ENCODE measurements around the gene ZSCAN26.

ZSCAN26 gene

DNA sequence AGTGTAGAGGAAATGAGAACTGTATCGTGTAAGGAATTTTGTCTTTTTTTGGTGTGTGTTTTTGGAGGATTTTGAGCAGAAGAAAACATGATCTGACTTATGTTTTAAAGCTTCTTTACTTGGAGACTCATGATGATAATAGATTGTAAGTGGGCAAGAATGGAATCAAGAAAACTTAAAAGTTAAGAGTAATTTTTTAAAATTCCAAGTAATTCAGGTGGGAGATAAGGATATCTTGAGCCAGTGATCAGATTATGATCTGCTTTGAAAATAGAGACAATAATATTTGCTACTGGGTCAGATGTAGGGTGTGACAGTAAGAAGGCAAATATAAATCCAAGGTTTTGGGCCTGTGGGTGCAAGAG is 734 bp downstream of the ZSCAN26 start:
- H3K79me2 ChIP-seq (ENCODE audit: insufficient read depth, low read length), result no peaks in the 10 kb centered on the region
- no peaks in the 10 kb centered on the region for H3K9me2 ChIP-seq (replicated peaks; ENCODE audit: insufficient read depth, low read length)
- no peaks in the 10 kb centered on the region for H3K36me3 ChIP-seq (ENCODE audit: low read length)
- H3K9ac ChIP-seq (ENCODE audit: low read length), result peak overlapping the region; percentile 65
- no peaks in the 10 kb centered on the region for H3K9me3 ChIP-seq (ENCODE audit: insufficient read depth, low read length)
- H3K27ac ChIP-seq (ENCODE audit: low read depth, low read length), result no peak overlapping the region
- TF ChIP-seq, protein P1, sequence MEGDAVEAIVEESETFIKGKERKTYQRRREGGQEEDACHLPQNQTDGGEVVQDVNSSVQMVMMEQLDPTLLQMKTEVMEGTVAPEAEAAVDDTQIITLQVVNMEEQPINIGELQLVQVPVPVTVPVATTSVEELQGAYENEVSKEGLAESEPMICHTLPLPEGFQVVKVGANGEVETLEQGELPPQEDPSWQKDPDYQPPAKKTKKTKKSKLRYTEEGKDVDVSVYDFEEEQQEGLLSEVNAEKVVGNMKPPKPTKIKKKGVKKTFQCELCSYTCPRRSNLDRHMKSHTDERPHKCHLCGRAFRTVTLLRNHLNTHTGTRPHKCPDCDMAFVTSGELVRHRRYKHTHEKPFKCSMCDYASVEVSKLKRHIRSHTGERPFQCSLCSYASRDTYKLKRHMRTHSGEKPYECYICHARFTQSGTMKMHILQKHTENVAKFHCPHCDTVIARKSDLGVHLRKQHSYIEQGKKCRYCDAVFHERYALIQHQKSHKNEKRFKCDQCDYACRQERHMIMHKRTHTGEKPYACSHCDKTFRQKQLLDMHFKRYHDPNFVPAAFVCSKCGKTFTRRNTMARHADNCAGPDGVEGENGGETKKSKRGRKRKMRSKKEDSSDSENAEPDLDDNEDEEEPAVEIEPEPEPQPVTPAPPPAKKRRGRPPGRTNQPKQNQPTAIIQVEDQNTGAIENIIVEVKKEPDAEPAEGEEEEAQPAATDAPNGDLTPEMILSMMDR (IDR thresholded peaks at IDR 0.05; ENCODE audit: insufficient read depth, low read length, poor library complexity, severe bottlenecking), result no peak
- no peak for TF ChIP-seq EZH2phosphoT487 (conservative IDR thresholded peaks at IDR 0.05; ENCODE audit: low read length)
- peak overlapping the region; percentile 72 for H3K4me2 ChIP-seq (ENCODE audit: low read depth, low read length, poor library complexity, severe bottlenecking)
- no peaks in the 10 kb centered on the region for H4K20me1 ChIP-seq (ENCODE audit: low read depth, low read length)
- H3F3A ChIP-seq (ENCODE audit: insufficient read depth), result peaks cover 4% of the 10 kb centered on the region; the same call in 1 of the 2 replicates
- no peaks in the 10 kb centered on the region for H3K27me3 ChIP-seq (ENCODE audit: low read length)
- peak overlapping the region; percentile 84 for H2AFZ ChIP-seq (ENCODE audit: low read depth, low read length, severe bottlenecking)
- H3K4me3 ChIP-seq (ENCODE audit: insufficient read depth, low read length, poor library complexity, severe bottlenecking), result peak overlapping the region; percentile 79

DNA sequence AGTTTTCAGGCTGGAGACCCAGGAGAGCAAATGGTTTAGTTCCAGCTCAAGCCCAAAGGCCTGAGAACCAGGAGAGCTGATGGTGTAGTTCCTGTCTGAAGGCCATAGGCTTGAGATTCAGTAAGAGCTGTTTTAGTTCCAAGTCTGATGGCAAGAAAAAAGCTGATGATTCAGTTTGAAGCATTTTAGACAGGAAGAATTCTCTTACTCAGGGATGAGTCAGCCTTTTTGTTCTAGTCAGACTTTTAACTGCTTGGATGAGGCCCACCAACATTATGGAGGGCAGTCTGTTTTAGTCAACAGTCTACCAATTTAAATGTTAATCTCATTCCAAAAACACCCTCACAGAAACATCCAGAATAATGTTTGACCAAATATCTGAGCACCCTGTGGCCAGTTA is 2.5 kb downstream of the ZSCAN26 start:
- H3K79me2 ChIP-seq (ENCODE audit: insufficient read depth, low read length), result no peaks in the 10 kb centered on the region
- no peak overlapping the region for H3K27ac ChIP-seq (ENCODE audit: low read depth, low read length)
- no peaks in the 10 kb centered on the region for H4K20me1 ChIP-seq (ENCODE audit: low read depth, low read length)
- no peak overlapping the region for H3K9ac ChIP-seq (ENCODE audit: low read length)
- no peak overlapping the region for H3K4me2 ChIP-seq (ENCODE audit: low read depth, low read length, poor library complexity, severe bottlenecking)
- no peak overlapping the region for H3K4me3 ChIP-seq (ENCODE audit: insufficient read depth, low read length, poor library complexity, severe bottlenecking)
- TF ChIP-seq EZH2phosphoT487 (conservative IDR thresholded peaks at IDR 0.05; ENCODE audit: low read length), result no peak
- TF ChIP-seq, protein P1 (IDR thresholded peaks at IDR 0.05; ENCODE audit: insufficient read depth, low read length, poor library complexity, severe bottlenecking), result no peak
- no peaks in the 10 kb centered on the region for H3K9me3 ChIP-seq (ENCODE audit: insufficient read depth, low read length)
- H3F3A ChIP-seq (ENCODE audit: insufficient read depth), result no peaks in the 10 kb centered on the region; the same call in 1 of the 2 replicates
- H3K27me3 ChIP-seq (ENCODE audit: low read length), result no peaks in the 10 kb centered on the region
- no peak overlapping the region for H2AFZ ChIP-seq (ENCODE audit: low read depth, low read length, severe bottlenecking)
- no peaks in the 10 kb centered on the region for H3K9me2 ChIP-seq (replicated peaks; ENCODE audit: insufficient read depth, low read length)
- no peaks in the 10 kb centered on the region for H3K36me3 ChIP-seq (ENCODE audit: low read length)

DNA sequence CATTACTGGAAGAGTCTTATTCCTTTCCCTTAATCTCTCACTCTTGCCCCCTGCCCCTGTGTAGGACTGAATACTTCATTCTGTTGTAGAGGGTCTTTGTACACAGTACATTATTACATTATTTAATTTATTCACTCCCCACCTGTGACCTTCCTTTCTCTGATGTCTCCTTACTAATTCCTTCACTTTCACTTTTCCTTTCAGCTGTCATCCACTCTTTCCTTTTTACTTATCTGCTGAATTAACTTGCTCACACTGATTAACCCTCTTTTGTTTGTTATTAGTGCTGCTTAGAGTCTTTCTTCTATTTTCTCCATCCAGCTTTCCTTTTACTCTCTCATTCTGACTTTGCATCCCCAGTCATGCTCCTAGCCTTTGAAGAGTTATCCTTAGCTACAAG is 7.9 kb downstream of the ZSCAN26 start:
- no peaks in the 10 kb centered on the region for H3F3A ChIP-seq (ENCODE audit: insufficient read depth)
- TF ChIP-seq EZH2phosphoT487 (conservative IDR thresholded peaks at IDR 0.05; ENCODE audit: low read length), result no peak
- TF ChIP-seq, protein P1 (IDR thresholded peaks at IDR 0.05; ENCODE audit: insufficient read depth, low read length, poor library complexity, severe bottlenecking), result no peak
- H3K79me2 ChIP-seq (ENCODE audit: insufficient read depth, low read length), result no peaks in the 10 kb centered on the region
- no peak overlapping the region for H3K27ac ChIP-seq (ENCODE audit: low read depth, low read length)
- H3K4me2 ChIP-seq (ENCODE audit: low read depth, low read length, poor library complexity, severe bottlenecking), result no peak overlapping the region
- H3K9me2 ChIP-seq (replicated peaks; ENCODE audit: insufficient read depth, low read length), result no peaks in the 10 kb centered on the region
- no peak overlapping the region for H3K9ac ChIP-seq (ENCODE audit: low read length)
- no peaks in the 10 kb centered on the region for H3K27me3 ChIP-seq (ENCODE audit: low read length)
- H4K20me1 ChIP-seq (ENCODE audit: low read depth, low read length), result no peaks in the 10 kb centered on the region
- H3K36me3 ChIP-seq (ENCODE audit: low read length), result no peaks in the 10 kb centered on the region
- H2AFZ ChIP-seq (ENCODE audit: low read depth, low read length, severe bottlenecking), result no peak overlapping the region
- H3K4me3 ChIP-seq (ENCODE audit: insufficient read depth, low read length, poor library complexity, severe bottlenecking), result no peak overlapping the region
- no peaks in the 10 kb centered on the region for H3K9me3 ChIP-seq (ENCODE audit: insufficient read depth, low read length)
